ENCODE measurements around the gene FAM53B. TPM values are rescaled to one million over a fixed set of nuclear protein-coding genes. Genes with fewer than 3 reads are reported as not detected.
A peak's percentile ranks its signal among the peaks of the same experiment; 100 is the strongest.

Gene FAM53B
- total RNA-seq, 4 donors from 2014 or later: 60.8 to 84.8 (median 78.8) TPM

GRCh38 chr10:124722798-124723783 is 21.1 kb downstream of the FAM53B start:
- Histone ChIP-seq H3K36me3 (no peaks in the 10 kb centered on the region), H3K4me3 (no peak overlapping the region), H3K27ac (peak overlapping the region; percentile 79 to 98 (median 90)), H3K9me3 (no peaks in the 10 kb centered on the region), H3K27me3 (no peaks in the 10 kb centered on the region), H3K4me1 (peaks cover 2 to 100% (median 100%) of the 10 kb centered on the region in 4 donors)
- no peak for DNase-seq (ENCODE audit: low spot score in 2 of 2)
- 16 to 20% methylated on average over 8 of the region's 8 CpGs for WGBS, 2 donors
- peak in 1 of 2 donors; percentile 47 for TF ChIP-seq POLR2A (IDR thresholded peaks at IDR 0.05)
- TF ChIP-seq EP300 (IDR thresholded peaks at IDR 0.05): peak in 1 of 2 donors; percentile 65
- no peak for TF ChIP-seq CTCF (IDR thresholded peaks at IDR 0.05)

GRCh38 chr10:124721330-124722045 is 22.7 kb downstream of the FAM53B start:
- TF ChIP-seq CTCF (IDR thresholded peaks at IDR 0.05) (no peak), POLR2A (IDR thresholded peaks at IDR 0.05) (peak in 1 of 2 donors; percentile 30), EP300 (IDR thresholded peaks at IDR 0.05) (peak in 1 of 2 donors; percentile 89)
- H3K4me1 ChIP-seq: peaks cover 0 to 100% (median 98%) of the 10 kb centered on the region in 4 donors
- no peak overlapping the region for H3K4me3 ChIP-seq
- H3K27ac ChIP-seq: peak overlapping the region; percentile 79 to 98 (median 90)
- H3K27me3 ChIP-seq: no peaks in the 10 kb centered on the region
- no peaks in the 10 kb centered on the region for H3K9me3 ChIP-seq
- 38 to 42% methylated on average over 16 of the region's 16 CpGs for WGBS, 2 donors
- no peak for DNase-seq (ENCODE audit: low spot score in 2 of 2)
- no peaks in the 10 kb centered on the region for H3K36me3 ChIP-seq

GRCh38 chr10:124719213-124719851 is 24.8 kb downstream of the FAM53B start:
- DNase-seq (ENCODE audit: low spot score in 2 of 2): peak in 1 of 2 donors; percentile 77
- Histone ChIP-seq H3K9me3 (no peaks in the 10 kb centered on the region), H3K4me3 (peak overlapping the region in 1 of 4 donors; percentile 7), H3K27me3 (no peaks in the 10 kb centered on the region), H3K27ac (peak overlapping the region; percentile 79 to 98 (median 90)), H3K4me1 (peaks cover 0 to 96% (median 91%) of the 10 kb centered on the region in 4 donors), H3K36me3 (no peaks in the 10 kb centered on the region)
- TF ChIP-seq POLR2A (IDR thresholded peaks at IDR 0.05) (no peak), CTCF (IDR thresholded peaks at IDR 0.05) (peak; percentile 60 to 83 (median 61)), EP300 (IDR thresholded peaks at IDR 0.05) (peak in 1 of 2 donors; percentile 77)
- WGBS, 2 donors: 14 to 18% methylated on average over 8 of the region's 8 CpGs

- TF ChIP-seq CTCF (IDR thresholded peaks at IDR 0.05) (no peak), EP300 (IDR thresholded peaks at IDR 0.05) (peak in 1 of 2 donors; percentile 52), POLR2A (IDR thresholded peaks at IDR 0.05) (peak in 1 of 2 donors; percentile 7)
- Histone ChIP-seq H3K4me1 (peaks cover 0 to 95% (median 87%) of the 10 kb centered on the region in 4 donors), H3K9me3 (no peaks in the 10 kb centered on the region), H3K36me3 (no peaks in the 10 kb centered on the region), H3K4me3 (no peak overlapping the region), H3K27me3 (no peaks in the 10 kb centered on the region), H3K27ac (peak overlapping the region; percentile 79 to 98 (median 90))
- no peak for DNase-seq (ENCODE audit: low spot score in 2 of 2)
- WGBS, 2 donors: 44 to 66% methylated on average over 10 of the region's 12 CpGs
These were observed 26.1 kb downstream of the FAM53B start for GRCh38 chr10:124717911-124718741.

All from tibial nerve (tissue), 4 donors.